T-helper 1 cell treated with Interleukin-12 subunit alpha and Interleukin-12 subunit beta and Interleukin-4 antibody, amounts not matched to agents 30 μg/mL and 1 μg/mL, for 36 hours (primary cell): Measurements from ENCODE around the gene CCL26.

Experiments used
- H3K27ac Mint-ChIP-seq: one replicate; pipeline ENCODE4 v1.8.0; 2021; ENCODE audit warnings: mild to moderate bottlenecking, mixed read lengths
- H3K27me3 Mint-ChIP-seq: one replicate; pipeline ENCODE4 v1.8.0; 2021; ENCODE audit warnings: low read depth, mixed read lengths
- H3K36me3 Mint-ChIP-seq: one replicate; pipeline ENCODE4 v1.8.0; 2021; ENCODE audit warnings: low read depth, mixed read lengths
- H3K4me1 Mint-ChIP-seq: one replicate; pipeline ENCODE4 v1.8.0; 2021; ENCODE audit warnings: low read depth, mixed read lengths
- H3K4me3 Mint-ChIP-seq: one replicate; pipeline ENCODE4 v1.8.0; 2021; ENCODE audit warnings: mild to moderate bottlenecking, moderate library complexity, mixed read lengths
- H3K9me3 Mint-ChIP-seq: one replicate; pipeline ENCODE4 v1.8.0; 2021; ENCODE audit warnings: mixed read lengths

The CCL26 gene

GRCh38 chr7:75721426-75721825 is 50.6 kb downstream of the CCL26 start:
- Mint-ChIP-seq H3K27ac (no peak overlapping the region), H3K4me3 (no peak overlapping the region), H3K36me3 (no peaks in the 10 kb centered on the region), H3K27me3 (no peaks in the 10 kb centered on the region), H3K9me3 (no peaks in the 10 kb centered on the region), H3K4me1 (no peaks in the 10 kb centered on the region)

GRCh38 chr7:75719626-75720025 is 52.4 kb downstream of the CCL26 start:
- H3K4me3 Mint-ChIP-seq, result no peak overlapping the region
- H3K4me1 Mint-ChIP-seq, result no peaks in the 10 kb centered on the region
- H3K27ac Mint-ChIP-seq, result no peak overlapping the region
- H3K36me3 Mint-ChIP-seq, result no peaks in the 10 kb centered on the region
- no peaks in the 10 kb centered on the region for H3K9me3 Mint-ChIP-seq
- H3K27me3 Mint-ChIP-seq, result no peaks in the 10 kb centered on the region
